Pulmonary artery endothelial cell (primary cell): Measurements from ENCODE around the gene MRPS33. TPM values are rescaled to one million over a fixed set of nuclear protein-coding genes. Genes with fewer than 3 reads are reported as not detected.
A peak's percentile ranks its signal among the peaks of the same experiment; 100 is the strongest.
"Not testable (repeated sequence)": the region's sequence is repeated elsewhere in the genome, so short reads cannot be mapped to it uniquely, and the experiment has no call there.

Experiments used
- DNase-seq: peaks from one replicate; pipeline ENCODE4 v3.0.0-alpha.2; 2011; ENCODE audit warnings: low read depth, low spot score
- total RNA-seq: library from RNA; depleted of rRNA; stranded (reverse); fragments of >200 nt; gene quantifications from 2 replicates; pipeline ENCODE4 v1.2.3, GENCODE V29; 2014

The MRPS33 gene
- total RNA-seq, 1 donor from 2014 or later = 31.2 TPM

- DNase-seq = peak; percentile 30
These were observed 2.6 kb downstream of the MRPS33 start for GRCh38 chr7:141012044-141012685.

GRCh38 chr7:141011443-141011842 is 3.3 kb downstream of the MRPS33 start:
- no peak for DNase-seq

GRCh38 chr7:141003172-141004065 is 11.3 kb downstream of the MRPS33 start:
- no peak for DNase-seq

- no peak for DNase-seq
These were observed 13.2 kb downstream of the MRPS33 start for GRCh38 chr7:141001546-141001945.

GRCh38 chr7:141001122-141001521 is 13.6 kb downstream of the MRPS33 start:
- no peak for DNase-seq

- no peak for DNase-seq
These were observed 16.0 kb downstream of the MRPS33 start for GRCh38 chr7:140998715-140999114.

DNA sequence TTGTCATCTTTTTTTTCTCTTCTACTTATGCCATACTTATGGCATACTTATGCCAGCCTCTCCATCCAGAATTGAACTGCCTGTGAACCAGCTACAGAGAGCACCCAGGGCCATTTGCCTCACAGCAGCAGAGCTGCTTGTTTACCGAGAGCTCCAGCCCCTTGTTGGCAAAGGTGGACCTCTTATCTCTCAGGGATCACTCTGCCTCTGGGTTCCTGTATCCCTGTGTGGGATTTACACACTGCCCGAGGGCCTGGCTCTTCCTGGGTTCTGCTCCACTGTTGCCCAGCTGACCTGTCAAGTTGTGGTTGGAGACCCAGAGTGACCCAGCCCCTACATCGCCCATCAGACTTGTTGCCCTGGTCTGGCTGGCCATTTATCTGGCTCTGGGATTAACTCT is 22.3 kb downstream of the MRPS33 start:
- DNase-seq = no peak

- no peak for DNase-seq
These were observed 24.4 kb downstream of the MRPS33 start for GRCh38 chr7:140990193-140990962.

GRCh38 chr7:140989068-140989467 is 25.7 kb downstream of the MRPS33 start:
- no peak for DNase-seq

DNA sequence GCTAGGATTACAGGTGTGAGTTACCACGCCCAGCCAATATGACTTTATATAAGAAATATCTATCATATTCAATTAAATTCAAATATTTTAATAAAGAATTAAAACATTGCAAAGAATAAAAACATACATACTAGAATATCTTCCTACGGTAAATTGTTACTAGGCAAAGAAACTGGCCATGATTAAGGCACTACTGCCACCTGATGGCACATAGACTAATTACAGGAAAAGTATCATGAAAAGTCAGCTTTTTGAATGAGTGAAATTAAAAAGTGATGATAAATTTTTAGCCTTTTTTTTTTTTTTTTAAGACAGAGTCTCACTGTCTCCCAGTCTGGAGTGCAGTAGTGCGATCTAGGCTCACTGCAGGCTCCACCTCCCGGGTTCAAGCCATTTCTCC is 30.9 kb downstream of the MRPS33 start:
- no peak for DNase-seq

DNA sequence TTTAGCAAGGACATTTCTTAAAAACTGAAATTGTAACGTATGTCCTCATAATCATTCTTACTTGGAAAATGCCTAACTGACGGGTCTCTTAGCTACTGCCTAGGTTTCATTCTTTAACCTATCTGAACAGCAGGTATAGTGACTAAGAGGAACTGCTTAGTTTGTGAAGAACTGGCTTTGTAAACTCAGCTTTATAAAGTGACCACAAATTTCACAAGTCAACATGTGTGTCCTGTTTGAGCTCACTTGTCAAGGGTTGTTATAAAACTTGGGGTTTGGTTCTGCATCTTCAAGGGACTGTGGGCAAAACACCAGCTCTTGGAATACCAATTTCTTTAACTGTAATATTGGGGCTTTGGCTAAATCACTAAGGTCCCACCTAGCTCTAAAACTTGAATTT is 32.2 kb downstream of the MRPS33 start:
- no peak for DNase-seq

- DNase-seq = no peak
These were observed 32.8 kb downstream of the MRPS33 start for GRCh38 chr7:140981951-140982350.

DNA sequence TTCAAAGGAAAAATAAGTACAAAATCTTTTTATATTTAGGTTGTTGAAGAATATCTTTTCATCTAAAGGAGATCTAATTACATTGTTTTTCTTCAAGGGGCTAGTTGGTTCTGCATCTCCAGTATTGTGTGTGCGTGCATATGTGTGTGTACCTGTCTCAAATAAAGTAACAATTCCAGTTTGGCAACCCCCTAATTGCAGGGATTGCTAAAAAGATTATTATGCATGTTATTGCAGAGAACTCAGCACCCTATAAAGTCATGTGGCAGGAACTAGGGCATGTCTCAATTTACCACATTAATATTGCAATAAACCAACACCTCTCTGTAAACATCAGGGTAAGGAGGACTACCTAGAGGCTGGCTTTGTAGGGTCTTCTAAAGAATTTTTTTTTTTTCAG is 37.0 kb downstream of the MRPS33 start:
- no peak for DNase-seq

DNA sequence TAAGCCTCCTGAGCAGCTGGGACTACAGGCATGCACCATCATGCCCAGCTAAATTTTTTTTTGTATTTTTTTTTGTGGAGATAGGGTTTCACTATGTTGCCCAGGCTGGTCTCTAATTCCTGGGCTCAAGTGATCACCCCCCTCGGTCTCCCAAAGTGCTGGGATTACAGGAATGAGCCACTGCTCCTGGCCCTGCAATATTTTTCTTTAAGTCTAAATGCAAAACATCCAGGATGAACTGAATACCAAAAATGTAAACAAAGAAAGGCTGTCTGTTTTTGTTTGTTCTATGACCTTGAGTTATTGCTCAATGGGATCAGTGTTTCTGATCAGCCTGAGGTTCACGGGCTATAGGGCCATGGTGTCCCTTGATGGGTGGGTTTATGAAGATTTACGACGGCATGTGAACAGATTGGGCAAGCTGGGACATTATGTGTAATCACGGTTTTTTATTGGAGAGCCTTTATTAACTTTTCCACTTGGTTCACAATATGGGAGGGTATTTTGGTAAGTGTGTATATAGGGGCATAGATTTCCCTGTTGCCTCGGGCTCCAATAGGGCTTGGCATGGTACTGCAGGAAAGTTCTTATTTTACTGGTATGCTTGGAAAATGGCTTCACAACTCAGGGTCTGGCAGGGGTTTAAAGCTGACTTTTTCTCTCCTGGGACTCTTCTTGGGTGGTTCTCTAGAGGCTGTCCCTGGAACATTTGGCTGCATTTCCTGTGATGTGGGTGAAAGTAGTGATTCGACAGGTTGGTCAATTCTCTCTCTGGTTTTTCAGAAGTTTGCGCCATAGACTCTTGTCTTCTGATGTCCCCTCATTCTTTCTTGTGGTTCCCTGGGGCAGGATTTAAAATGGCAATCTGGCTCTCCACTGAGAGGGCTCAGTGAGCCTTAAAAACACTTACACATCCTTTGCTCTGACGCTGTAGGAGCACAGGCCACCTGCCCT is 41.6 kb downstream of the MRPS33 start:
- no peak for DNase-seq

- DNase-seq = no peak
These were observed 42.4 kb downstream of the MRPS33 start for GRCh38 chr7:140972344-140972743.

DNA sequence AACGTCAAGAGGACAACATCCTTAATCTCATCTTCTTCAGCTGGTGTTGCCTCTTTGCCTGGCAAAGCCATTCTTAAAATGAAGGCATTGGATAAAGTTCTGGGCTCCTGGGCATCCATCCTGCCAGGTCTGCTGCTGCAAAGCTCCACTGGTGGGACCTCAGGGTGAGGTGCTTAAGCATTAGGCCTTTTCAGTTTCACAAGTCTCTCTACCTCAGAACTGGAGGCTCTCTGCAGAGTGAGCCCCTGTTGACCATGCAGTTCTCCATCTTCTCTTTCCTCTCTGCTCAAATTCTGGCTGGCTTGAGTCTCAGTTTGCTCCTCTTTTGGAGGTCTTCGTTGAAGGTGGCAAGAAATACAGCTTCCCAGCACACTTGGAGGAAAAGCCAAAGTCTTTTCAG is 47.3 kb downstream of the MRPS33 start:
- no peak for DNase-seq

GRCh38 chr7:140966561-140967233 is 48.1 kb downstream of the MRPS33 start:
- no peak for DNase-seq

GRCh38 chr7:140961117-140961516 is 53.6 kb downstream of the MRPS33 start:
- DNase-seq = no peak

GRCh38 chr7:140956997-140957396 is 57.8 kb downstream of the MRPS33 start:
- DNase-seq = not testable (repeated sequence)
